DMS53 treated with DMSO at 0.1 percent for 48 hours (cell line): ENCODE results near the gene TRAF3.
"Not testable (repeated sequence)": the region's sequence is repeated elsewhere in the genome, so short reads cannot be mapped to it uniquely, and the experiment has no call there.

ENCODE experiments used
- DNase-seq: peaks from one replicate; lab custom pipeline; 2025; ENCODE audit not compliant: unreplicated experiment; lab: John Stamatoyannopoulos, UW

The TRAF3 gene

GRCh38 chr14:102918438-102918837 is 141.2 kb downstream of the TRAF3 start:
- no peak for DNase-seq

- DNase-seq = no peak
Observed at GRCh38 chr14:102920273-102920997, 143.2 kb downstream of the TRAF3 start.

- DNase-seq = no peak
Observed at GRCh38 chr14:102920998-102921304, 143.7 kb downstream of the TRAF3 start.

- DNase-seq = no peak
Observed at GRCh38 chr14:102922490-102923200, 145.4 kb downstream of the TRAF3 start, which contains the start of gene AMN. AMN (plus strand) TSS chr14:102922663; CDS start chr14:102922689, 26 bp downstream.

GRCh38 chr14:102923201-102923924 is 146.1 kb downstream of the TRAF3 start:
- no peak for DNase-seq

GRCh38 chr14:102923925-102924486 is 146.8 kb downstream of the TRAF3 start:
- no peak for DNase-seq

GRCh38 chr14:102924632-102925588 is 147.7 kb downstream of the TRAF3 start:
- DNase-seq = no peak

GRCh38 chr14:102925646-102926045 is 148.4 kb downstream of the TRAF3 start:
- DNase-seq = no peak

GRCh38 chr14:102926104-102926503 is 148.9 kb downstream of the TRAF3 start:
- DNase-seq = no peak

GRCh38 chr14:102926840-102927239 is 149.6 kb downstream of the TRAF3 start:
- not testable (repeated sequence) for DNase-seq

GRCh38 chr14:102927346-102927877 is 150.2 kb downstream of the TRAF3 start:
- no peak for DNase-seq

- DNase-seq = no peak
Observed at GRCh38 chr14:102927878-102928411, 150.7 kb downstream of the TRAF3 start.

- DNase-seq = no peak
Observed at GRCh38 chr14:102928412-102929240, 151.4 kb downstream of the TRAF3 start.

GRCh38 chr14:102929241-102930137 is 152.2 kb downstream of the TRAF3 start:
- DNase-seq = no peak

GRCh38 chr14:102930138-102930752 is 153.0 kb downstream of the TRAF3 start:
- DNase-seq = no peak

GRCh38 chr14:102930753-102931579 is 153.7 kb downstream of the TRAF3 start:
- no peak for DNase-seq
